Measurements from ENCODE around the gene SMAD5.

GRCh38 chr5:136192526-136193321 lies 60.1 kb downstream of the SMAD5 start, which contains the start of gene SMIM32:
- TF ChIP-seq POLR2A (IDR thresholded peaks at IDR 0.05): no peak
- no peak for TF ChIP-seq CTCF (IDR thresholded peaks at IDR 0.05)

Measured in gastroesophageal sphincter (tissue), 3 donors.